Measurements from ENCODE around the gene ECEL1. TPM values are rescaled to one million over a fixed set of nuclear protein-coding genes. Genes with fewer than 3 reads are reported as not detected.

The ECEL1 gene
- total and polyA plus RNA-seq, 2 experiments from 2014 or later: 6.7 to 17.5 TPM

- Histone ChIP-seq H3K79me2 (replicated peaks; ENCODE audit: insufficient read depth) (no peaks in the 10 kb centered on the region), H3K4me1 (ENCODE audit: insufficient read depth) (no peaks in the 10 kb centered on the region), H3K9me2 (ENCODE audit: insufficient read depth) (no peaks in the 10 kb centered on the region), H3F3A (replicated peaks; ENCODE audit: low read depth) (no peaks in the 10 kb centered on the region), H2AFZ (no peak overlapping the region), H3K27me3 (ENCODE audit: insufficient read depth) (no peaks in the 10 kb centered on the region), H4K20me1 (replicated peaks; ENCODE audit: insufficient read depth) (no peaks in the 10 kb centered on the region), H3K4me2 (no peak overlapping the region), H3K4me3 (no peak overlapping the region), H3K27ac (ENCODE audit: low read depth) (no peak overlapping the region), H3K36me3 (ENCODE audit: insufficient read depth) (no peaks in the 10 kb centered on the region)
- ATAC-seq (no peak), DNase-seq (ENCODE audit: low spot score) (no peak)
- H3K4me3 Mint-ChIP-seq: no peak overlapping the region; the same call in 2 of the 3 replicates
- H3K36me3 Mint-ChIP-seq (ENCODE audit: low read depth): no peaks in the 10 kb centered on the region
- H3K9me3 Mint-ChIP-seq: no peaks in the 10 kb centered on the region
- H3K27ac Mint-ChIP-seq: no peak overlapping the region
- TF ChIP-seq NANOG (IDR thresholded peaks at IDR 0.05; ENCODE audit: borderline replicate concordance): no peak
- TF ChIP-seq JUNB (IDR thresholded peaks at IDR 0.05; ENCODE audit: unreplicated experiment): no peak
- TF ChIP-seq ZNF114 (CRISPR knock-in tag; IDR thresholded peaks at IDR 0.05): no peak
- TF ChIP-seq CREB1 (CRISPR knock-in tag; IDR thresholded peaks at IDR 0.05; ENCODE audit: low read depth): no peak
- no peak for TF ChIP-seq EZH2phosphoT487 (IDR thresholded peaks at IDR 0.05; ENCODE audit: unreplicated experiment)
- no peak for TF ChIP-seq ZNF331 (CRISPR knock-in tag; IDR thresholded peaks at IDR 0.05; ENCODE audit: low read depth)
- TF ChIP-seq STAT1 (IDR thresholded peaks at IDR 0.05; ENCODE audit: unreplicated experiment): no peak
- no peak for TF ChIP-seq POLR2AphosphoS5 (IDR thresholded peaks at IDR 0.05; ENCODE audit: low read depth)
- no peak for TF ChIP-seq EZH2 (IDR thresholded peaks at IDR 0.05; ENCODE audit: low read depth, unreplicated experiment)
- no peak for TF ChIP-seq CTCF (conservative IDR thresholded peaks at IDR 0.05; ENCODE audit: low read depth in 2 of 2)
- no peak for TF ChIP-seq ETS1 (IDR thresholded peaks at IDR 0.05)
- TF ChIP-seq REST (IDR thresholded peaks at IDR 0.05; ENCODE audit: unreplicated experiment): no peak
- no peak for TF ChIP-seq ZNF462 (CRISPR knock-in tag; IDR thresholded peaks at IDR 0.05)
- peaks cover 3% of the 10 kb centered on the region; the same call in 2 of the 3 replicates for H3K4me1 Mint-ChIP-seq
- peaks cover 13% of the 10 kb centered on the region for H3K27me3 Mint-ChIP-seq (ENCODE audit: insufficient read depth, low read depth, poor library complexity)
These were observed 52.9 kb downstream of the ECEL1 start for GRCh38 chr2:232434563-232435374.
